Stimulated activated CD8-positive, alpha-beta memory T cell treated with anti-CD3 and anti-CD28 coated beads, Interleukin-2, amount 100 ng/mL, for 48 hours (primary cell): ENCODE results near the gene PROSER2.

Experiments used
- DNase-seq, 2 donors: peaks; one replicate each; pipeline ENCODE4 v3.0.0-alpha.2; 2020; ENCODE audit warnings: low read depth in 2 of 2

PROSER2 gene

DNA sequence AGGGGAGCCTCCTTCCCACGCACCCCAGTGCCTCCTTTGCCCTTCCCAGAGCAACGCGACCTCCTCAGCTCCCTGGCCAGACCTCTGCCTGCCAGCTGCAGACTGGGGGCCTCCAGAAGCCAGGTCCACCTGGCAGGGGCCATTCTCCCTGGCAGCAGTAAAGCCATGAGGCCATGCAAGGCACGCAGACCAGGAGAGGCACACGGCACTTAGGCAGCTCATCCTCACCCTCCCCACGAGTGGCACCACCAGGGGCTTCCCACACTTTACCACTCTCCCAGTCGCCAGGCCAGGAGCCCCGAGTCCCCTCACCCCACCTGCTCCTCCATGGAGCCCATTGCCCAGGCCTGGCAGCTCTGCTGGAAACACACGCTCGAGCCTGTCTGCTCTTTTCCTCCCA is 85.4 kb downstream of the PROSER2 start:
- DNase-seq, result no peak

DNA sequence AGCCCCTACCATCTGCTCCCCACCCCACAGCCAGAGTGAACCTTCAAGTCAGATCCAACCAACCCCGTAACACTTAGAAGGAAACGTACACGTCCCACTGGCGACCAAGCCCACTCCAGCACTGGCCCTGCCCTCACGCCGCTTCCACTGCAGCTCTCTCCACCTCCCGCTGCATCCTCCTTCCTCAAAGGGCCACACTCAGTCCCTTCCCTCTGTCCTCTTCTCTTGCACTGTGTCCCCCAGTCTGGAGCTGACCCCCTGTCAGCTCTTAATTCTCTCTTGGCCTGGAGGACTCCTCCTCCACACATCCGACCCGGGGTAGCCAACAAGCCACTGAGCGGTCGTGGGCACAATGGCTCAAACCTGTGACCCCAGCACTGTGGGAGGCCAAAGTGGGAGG is 85.8 kb downstream of the PROSER2 start:
- DNase-seq, result no peak

DNA sequence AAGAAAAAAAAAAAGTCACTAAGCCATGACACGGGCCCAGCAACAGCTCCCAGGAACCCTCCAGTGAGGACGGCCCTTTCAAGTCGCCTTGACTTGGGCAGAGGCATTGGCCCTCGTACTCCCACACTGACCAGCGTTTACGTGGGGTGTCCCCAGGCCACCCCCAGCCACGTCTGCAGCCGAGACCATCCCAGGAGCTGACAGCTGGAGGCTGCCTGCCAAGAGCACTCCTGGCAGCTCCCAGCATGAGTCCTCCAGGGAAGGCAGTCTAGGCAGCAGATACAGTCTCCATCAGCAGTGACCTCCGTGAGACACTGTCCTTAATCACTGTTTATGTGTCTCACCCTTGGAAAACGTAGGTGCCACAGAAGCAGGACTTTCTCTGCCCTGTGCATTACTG is 86.5 kb downstream of the PROSER2 start:
- DNase-seq, result no peak

DNA sequence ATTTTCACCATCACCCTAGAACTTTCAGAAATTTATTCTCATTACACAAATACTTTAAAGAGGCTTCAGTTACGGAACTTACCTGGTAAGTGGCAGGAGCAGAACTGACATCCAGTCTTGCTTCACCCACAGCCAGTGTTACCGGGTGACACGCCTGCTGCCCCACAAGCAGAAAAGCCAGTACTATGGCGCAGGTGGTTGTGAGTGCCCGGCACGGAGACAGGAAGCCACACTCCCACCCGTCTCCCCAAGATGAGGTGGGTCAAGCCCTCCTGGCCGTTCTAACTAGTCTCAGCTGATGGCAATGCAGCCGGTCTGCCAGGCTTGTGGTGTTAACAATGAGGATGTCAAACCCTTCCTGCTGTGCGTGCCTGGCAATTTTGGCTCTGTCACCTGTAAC is 86.9 kb downstream of the PROSER2 start:
- DNase-seq, result no peak

DNA sequence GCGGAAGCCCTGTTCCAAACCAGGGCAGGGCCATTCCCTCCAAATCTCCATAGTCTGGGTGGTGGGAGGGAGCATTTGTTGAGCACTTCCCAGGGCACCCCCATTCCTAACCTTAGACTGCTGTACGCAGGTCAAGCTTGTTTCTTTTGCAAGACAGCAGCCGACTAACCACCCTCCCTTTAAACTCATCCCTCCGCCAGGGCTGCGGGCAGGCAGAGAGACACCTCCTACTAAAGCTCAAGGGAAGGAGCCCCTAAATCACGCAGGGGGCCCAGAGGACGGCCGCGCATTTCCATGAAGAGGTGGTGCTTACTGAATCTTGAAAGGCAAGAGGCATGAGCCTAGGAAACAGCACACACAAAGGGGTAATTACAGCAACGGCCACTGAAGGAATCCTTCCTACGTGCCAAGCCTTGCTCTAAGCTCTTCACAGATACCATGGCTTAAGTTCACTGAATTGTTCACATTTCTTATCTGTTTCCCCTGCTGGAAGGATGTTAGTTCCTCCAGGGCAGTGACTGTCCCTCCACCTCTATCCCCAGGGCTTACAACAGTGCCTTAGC is 90.0 kb downstream of the PROSER2 start:
- no peak for DNase-seq

DNA sequence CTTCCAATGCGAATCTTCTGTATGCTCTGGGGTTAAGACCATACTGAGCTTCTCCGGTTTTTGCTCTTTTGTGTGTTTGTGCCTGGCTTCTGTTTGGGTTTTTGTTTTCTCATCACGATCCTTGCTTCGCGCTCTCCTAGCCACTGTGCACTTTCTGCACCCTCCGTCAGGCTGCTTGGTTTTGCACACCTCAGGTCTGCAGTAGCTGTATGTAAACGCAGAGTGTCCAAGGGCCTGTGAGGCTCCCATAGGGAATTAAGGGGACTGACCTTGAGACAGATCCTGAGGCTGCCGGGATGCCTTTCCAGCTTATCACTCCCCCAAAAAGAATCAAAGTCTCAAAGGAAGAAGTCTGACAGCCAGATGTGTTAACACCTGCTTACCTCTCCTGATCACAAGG is 95.2 kb downstream of the PROSER2 start:
- DNase-seq, result no peak

DNA sequence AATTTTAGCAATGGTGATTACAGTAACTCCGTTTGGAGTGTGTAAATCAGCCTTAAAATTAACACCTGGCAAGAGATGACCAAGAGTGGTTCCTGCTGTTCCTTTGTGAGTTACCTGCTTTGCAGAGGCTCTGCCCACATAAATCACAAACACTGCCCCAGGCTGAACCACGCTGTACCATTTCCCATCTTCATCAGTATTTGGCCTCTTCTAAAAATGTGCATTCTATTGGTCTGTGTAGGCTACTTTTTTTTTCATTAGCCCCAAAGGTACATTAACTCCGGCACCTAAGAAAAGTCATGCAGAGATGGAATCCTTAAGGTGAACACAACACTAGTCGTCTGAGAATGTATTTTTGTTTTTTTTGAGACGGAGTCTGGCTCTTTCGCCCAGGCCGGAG is 96.1 kb downstream of the PROSER2 start:
- DNase-seq, result no peak
